ENCODE results near the gene ID1. TPM values are rescaled to one million over a fixed set of nuclear protein-coding genes. Genes with fewer than 3 reads are reported as not detected.

Gene ID1
- total and polyA plus RNA-seq, 2 of the 13 experiments (the other 11 are each of a cell fraction or from before 2014, with no cell fraction given): 320 to 419 TPM

DNA sequence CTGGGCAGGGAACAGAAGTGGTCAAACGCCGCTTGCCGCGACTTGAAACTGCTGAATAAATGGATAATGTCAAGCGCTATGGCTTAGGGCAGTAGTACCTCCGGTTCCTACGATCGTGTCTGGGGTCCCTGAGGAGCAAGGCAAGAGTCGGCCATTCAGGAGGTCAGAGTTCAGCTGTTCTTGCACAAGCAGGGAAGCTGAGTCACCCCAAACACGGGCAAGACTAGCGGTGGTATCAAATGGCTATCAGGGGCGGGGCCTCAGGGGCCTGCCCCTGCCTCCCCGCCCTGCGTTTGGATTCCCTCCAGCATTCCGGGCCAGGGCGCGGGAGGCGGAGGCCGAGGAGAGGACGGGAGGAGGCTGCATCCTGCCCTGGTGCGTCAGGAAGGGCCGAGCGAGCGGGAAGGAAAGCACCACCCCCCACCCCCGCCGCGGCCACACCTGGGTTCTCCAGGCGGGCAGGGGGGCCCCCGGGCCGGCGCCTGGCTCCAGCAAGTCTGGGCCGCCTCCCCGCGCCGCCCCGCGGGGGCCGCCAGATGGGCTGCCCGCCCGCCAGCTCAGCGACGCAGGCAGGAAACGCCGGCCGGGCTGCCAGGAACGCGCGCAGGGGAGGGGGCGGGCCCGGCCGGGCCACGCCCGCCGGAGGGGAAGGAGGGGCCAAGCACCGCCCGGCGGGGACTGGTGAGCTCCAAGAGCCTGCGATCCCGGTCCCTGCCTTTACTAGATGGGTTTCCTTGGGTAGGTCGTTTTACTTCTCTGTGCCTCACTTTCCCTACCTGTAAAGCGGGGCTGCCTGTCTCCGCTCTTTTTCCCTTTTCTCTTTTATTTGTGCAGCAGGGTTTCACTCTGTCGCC is 32.2 kb upstream of the ID1 start (continued):
- no peak; the same call in none of the 2 replicates for TF ChIP-seq SNAI1 (CRISPR knock-in tag; IDR thresholded peaks at IDR 0.05; ENCODE audit: borderline replicate concordance)
- peak; percentile 91 for TF ChIP-seq ZNF891 (CRISPR knock-in tag; IDR thresholded peaks at IDR 0.05)
- TF ChIP-seq PCBP2 (optimal IDR thresholded peaks at IDR 0.05; ENCODE audit: low read depth, low read length, poor library complexity, severe bottlenecking): no peak
- peak; percentile 92; the same call in 1 of the 2 replicates for TF ChIP-seq ZNF780A (CRISPR knock-in tag; IDR thresholded peaks at IDR 0.05)
- TF ChIP-seq, protein P1, sequence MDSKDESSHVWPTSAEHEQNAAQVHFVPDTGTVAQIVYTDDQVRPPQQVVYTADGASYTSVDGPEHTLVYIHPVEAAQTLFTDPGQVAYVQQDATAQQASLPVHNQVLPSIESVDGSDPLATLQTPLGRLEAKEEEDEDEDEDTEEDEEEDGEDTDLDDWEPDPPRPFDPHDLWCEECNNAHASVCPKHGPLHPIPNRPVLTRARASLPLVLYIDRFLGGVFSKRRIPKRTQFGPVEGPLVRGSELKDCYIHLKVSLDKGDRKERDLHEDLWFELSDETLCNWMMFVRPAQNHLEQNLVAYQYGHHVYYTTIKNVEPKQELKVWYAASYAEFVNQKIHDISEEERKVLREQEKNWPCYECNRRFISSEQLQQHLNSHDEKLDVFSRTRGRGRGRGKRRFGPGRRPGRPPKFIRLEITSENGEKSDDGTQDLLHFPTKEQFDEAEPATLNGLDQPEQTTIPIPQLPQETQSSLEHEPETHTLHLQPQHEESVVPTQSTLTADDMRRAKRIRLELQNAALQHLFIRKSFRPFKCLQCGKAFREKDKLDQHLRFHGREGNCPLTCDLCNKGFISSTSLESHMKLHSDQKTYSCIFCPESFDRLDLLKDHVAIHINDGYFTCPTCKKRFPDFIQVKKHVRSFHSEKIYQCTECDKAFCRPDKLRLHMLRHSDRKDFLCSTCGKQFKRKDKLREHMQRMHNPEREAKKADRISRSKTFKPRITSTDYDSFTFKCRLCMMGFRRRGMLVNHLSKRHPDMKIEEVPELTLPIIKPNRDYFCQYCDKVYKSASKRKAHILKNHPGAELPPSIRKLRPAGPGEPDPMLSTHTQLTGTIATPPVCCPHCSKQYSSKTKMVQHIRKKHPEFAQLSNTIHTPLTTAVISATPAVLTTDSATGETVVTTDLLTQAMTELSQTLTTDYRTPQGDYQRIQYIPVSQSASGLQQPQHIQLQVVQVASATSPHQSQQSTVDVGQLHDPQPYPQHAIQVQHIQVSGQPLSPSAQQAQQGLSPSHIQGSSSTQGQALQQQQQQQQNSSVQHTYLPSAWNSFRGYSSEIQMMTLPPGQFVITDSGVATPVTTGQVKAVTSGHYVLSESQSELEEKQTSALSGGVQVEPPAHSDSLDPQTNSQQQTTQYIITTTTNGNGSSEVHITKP (CRISPR knock-in tag; IDR thresholded peaks at IDR 0.05; ENCODE audit: low read depth): peak; percentile 88
- TF ChIP-seq SATB2 (CRISPR knock-in tag; IDR thresholded peaks at IDR 0.05): peak; percentile 50; the same call in 1 of the 2 replicates
- no peak for TF ChIP-seq SUZ12 (IDR thresholded peaks at IDR 0.05; ENCODE audit: low read depth, low read length)
- TF ChIP-seq, protein P2, sequence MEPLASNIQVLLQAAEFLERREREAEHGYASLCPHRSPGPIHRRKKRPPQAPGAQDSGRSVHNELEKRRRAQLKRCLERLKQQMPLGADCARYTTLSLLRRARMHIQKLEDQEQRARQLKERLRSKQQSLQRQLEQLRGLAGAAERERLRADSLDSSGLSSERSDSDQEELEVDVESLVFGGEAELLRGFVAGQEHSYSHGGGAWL (CRISPR knock-in tag; IDR thresholded peaks at IDR 0.05): peak; percentile 64
- TF ChIP-seq, protein P3, sequence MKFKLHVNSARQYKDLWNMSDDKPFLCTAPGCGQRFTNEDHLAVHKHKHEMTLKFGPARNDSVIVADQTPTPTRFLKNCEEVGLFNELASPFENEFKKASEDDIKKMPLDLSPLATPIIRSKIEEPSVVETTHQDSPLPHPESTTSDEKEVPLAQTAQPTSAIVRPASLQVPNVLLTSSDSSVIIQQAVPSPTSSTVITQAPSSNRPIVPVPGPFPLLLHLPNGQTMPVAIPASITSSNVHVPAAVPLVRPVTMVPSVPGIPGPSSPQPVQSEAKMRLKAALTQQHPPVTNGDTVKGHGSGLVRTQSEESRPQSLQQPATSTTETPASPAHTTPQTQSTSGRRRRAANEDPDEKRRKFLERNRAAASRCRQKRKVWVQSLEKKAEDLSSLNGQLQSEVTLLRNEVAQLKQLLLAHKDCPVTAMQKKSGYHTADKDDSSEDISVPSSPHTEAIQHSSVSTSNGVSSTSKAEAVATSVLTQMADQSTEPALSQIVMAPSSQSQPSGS (CRISPR knock-in tag; IDR thresholded peaks at IDR 0.05): peak; percentile 93
- TF ChIP-seq, protein P4, sequence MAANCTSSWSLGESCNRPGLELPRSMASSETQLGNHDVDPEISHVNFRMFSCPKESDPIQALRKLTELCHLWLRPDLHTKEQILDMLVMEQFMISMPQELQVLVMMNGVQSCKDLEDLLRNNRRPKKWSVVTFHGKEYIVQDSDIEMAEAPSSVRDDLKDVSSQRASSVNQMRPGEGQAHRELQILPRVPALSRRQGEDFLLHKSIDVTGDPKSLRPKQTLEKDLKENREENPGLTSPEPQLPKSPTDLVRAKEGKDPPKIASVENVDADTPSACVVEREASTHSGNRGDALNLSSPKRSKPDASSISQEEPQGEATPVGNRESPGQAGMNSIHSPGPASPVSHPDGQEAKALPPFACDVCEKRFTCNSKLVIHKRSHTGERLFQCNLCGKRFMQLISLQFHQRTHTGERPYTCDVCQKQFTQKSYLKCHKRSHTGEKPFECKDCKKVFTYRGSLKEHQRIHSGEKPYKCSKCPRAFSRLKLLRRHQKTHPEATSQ (CRISPR knock-in tag; IDR thresholded peaks at IDR 0.05; ENCODE audit: borderline replicate concordance): peak; percentile 98
- TF ChIP-seq ZBTB7A (CRISPR knock-in tag; IDR thresholded peaks at IDR 0.05): no peak; the same call in 1 of the 2 replicates
- TF ChIP-seq, protein P5, sequence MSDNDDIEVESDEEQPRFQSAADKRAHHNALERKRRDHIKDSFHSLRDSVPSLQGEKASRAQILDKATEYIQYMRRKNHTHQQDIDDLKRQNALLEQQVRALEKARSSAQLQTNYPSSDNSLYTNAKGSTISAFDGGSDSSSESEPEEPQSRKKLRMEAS (IDR thresholded peaks at IDR 0.05): peak; percentile 82
- TF ChIP-seq EZH2 (conservative IDR thresholded peaks at IDR 0.05; ENCODE audit: low read depth, low read length): no peak

All from HepG2 (cell line).